Transverse colon (tissue), 3 donors: ENCODE data around the gene HMG20B.

Experiments used
- CTCF ChIP-seq, 5 experiments: fragments of 200-600 bp in 3 of 5; fragments of 450-650 bp in 2 of 5; sonication (generic) in 3 of 5; IDR thresholded peaks; 1 replicate in 2 of 5; 2 replicates in 3 of 5; pipeline ENCODE4 v1.5.1; 2016 to 2017; ENCODE audit warnings: antibody characterized with exemption in 5 of 5, inconsistent platforms in 3 of 5, mild to moderate bottlenecking in 2 of 5, moderate library complexity in 1 of 5
- POLR2A ChIP-seq: fragments of 450-650 bp; IDR thresholded peaks from one replicate; pipeline ENCODE4 v1.6.1; 2016; ENCODE audit warnings: antibody characterized with exemption, mild to moderate bottlenecking, moderate library complexity

- TF ChIP-seq POLR2A = no peak
- no peak for TF ChIP-seq CTCF (IDR thresholded peaks at IDR 0.05)
Observed at GRCh38 chr19:3537101-3537437, 35.7 kb upstream of the HMG20B start.
